ENCODE results near the gene OR2V1.

DNA sequence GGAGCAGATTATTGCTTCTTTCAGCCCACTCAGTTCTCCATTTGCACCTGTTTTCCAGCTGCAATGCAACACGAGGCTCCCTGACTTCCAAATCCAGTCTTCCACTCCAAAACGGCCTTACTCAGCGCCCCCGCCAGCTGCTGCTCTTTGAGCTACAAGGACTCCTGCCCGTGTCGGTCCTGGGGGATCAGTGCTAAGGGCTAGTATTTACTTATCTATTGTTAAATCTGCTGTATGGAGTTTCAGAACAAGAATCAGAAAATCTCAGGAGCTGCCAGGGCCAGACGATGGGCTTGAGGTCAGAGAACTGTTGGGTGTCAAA, 44.1 kb downstream of the OR2V1 start:
- TF ChIP-seq, protein P1, sequence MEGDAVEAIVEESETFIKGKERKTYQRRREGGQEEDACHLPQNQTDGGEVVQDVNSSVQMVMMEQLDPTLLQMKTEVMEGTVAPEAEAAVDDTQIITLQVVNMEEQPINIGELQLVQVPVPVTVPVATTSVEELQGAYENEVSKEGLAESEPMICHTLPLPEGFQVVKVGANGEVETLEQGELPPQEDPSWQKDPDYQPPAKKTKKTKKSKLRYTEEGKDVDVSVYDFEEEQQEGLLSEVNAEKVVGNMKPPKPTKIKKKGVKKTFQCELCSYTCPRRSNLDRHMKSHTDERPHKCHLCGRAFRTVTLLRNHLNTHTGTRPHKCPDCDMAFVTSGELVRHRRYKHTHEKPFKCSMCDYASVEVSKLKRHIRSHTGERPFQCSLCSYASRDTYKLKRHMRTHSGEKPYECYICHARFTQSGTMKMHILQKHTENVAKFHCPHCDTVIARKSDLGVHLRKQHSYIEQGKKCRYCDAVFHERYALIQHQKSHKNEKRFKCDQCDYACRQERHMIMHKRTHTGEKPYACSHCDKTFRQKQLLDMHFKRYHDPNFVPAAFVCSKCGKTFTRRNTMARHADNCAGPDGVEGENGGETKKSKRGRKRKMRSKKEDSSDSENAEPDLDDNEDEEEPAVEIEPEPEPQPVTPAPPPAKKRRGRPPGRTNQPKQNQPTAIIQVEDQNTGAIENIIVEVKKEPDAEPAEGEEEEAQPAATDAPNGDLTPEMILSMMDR (conservative IDR thresholded peaks at IDR 0.05; ENCODE audit: low read depth in 2 of 2), result no peak
- TF ChIP-seq, protein P2, sequence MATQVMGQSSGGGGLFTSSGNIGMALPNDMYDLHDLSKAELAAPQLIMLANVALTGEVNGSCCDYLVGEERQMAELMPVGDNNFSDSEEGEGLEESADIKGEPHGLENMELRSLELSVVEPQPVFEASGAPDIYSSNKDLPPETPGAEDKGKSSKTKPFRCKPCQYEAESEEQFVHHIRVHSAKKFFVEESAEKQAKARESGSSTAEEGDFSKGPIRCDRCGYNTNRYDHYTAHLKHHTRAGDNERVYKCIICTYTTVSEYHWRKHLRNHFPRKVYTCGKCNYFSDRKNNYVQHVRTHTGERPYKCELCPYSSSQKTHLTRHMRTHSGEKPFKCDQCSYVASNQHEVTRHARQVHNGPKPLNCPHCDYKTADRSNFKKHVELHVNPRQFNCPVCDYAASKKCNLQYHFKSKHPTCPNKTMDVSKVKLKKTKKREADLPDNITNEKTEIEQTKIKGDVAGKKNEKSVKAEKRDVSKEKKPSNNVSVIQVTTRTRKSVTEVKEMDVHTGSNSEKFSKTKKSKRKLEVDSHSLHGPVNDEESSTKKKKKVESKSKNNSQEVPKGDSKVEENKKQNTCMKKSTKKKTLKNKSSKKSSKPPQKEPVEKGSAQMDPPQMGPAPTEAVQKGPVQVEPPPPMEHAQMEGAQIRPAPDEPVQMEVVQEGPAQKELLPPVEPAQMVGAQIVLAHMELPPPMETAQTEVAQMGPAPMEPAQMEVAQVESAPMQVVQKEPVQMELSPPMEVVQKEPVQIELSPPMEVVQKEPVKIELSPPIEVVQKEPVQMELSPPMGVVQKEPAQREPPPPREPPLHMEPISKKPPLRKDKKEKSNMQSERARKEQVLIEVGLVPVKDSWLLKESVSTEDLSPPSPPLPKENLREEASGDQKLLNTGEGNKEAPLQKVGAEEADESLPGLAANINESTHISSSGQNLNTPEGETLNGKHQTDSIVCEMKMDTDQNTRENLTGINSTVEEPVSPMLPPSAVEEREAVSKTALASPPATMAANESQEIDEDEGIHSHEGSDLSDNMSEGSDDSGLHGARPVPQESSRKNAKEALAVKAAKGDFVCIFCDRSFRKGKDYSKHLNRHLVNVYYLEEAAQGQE (IDR thresholded peaks at IDR 0.05; ENCODE audit: unreplicated experiment), result no peak
- TF ChIP-seq EZH2 (IDR thresholded peaks at IDR 0.05; ENCODE audit: low read depth, unreplicated experiment), result no peak
- no peak for TF ChIP-seq JUNB (IDR thresholded peaks at IDR 0.05; ENCODE audit: unreplicated experiment)
- TF ChIP-seq POLR2AphosphoS5 (IDR thresholded peaks at IDR 0.05; ENCODE audit: low read depth), result no peak
- TF ChIP-seq, protein P3, sequence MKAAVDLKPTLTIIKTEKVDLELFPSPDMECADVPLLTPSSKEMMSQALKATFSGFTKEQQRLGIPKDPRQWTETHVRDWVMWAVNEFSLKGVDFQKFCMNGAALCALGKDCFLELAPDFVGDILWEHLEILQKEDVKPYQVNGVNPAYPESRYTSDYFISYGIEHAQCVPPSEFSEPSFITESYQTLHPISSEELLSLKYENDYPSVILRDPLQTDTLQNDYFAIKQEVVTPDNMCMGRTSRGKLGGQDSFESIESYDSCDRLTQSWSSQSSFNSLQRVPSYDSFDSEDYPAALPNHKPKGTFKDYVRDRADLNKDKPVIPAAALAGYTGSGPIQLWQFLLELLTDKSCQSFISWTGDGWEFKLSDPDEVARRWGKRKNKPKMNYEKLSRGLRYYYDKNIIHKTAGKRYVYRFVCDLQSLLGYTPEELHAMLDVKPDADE (IDR thresholded peaks at IDR 0.05), result no peak
- TF ChIP-seq ZNF114 (CRISPR knock-in tag; IDR thresholded peaks at IDR 0.05), result no peak
- no peak for TF ChIP-seq EZH2phosphoT487 (IDR thresholded peaks at IDR 0.05; ENCODE audit: unreplicated experiment)
- no peak for TF ChIP-seq NANOG (IDR thresholded peaks at IDR 0.05; ENCODE audit: borderline replicate concordance)
- no peak for TF ChIP-seq ZNF331 (CRISPR knock-in tag; IDR thresholded peaks at IDR 0.05; ENCODE audit: low read depth)
- no peak for TF ChIP-seq CREB1 (CRISPR knock-in tag; IDR thresholded peaks at IDR 0.05; ENCODE audit: low read depth)
- TF ChIP-seq STAT1 (IDR thresholded peaks at IDR 0.05; ENCODE audit: unreplicated experiment), result no peak
